Spleen (tissue), 7 donors: ENCODE measurements around the gene HYDIN.

Experiments
- CTCF ChIP-seq, 11 experiments: fragments of 200-600 bp in 7 of 11; fragments of 450-650 bp in 4 of 11; sonication (generic) in 4 of 11; IDR thresholded peaks in 8 of 11; conservative IDR thresholded peaks in 3 of 11; 1 replicate in 7 of 11; 2 replicates in 4 of 11; pipeline versions ENCODE4 v1.4.0 to v1.8.0; 2016 to 2021; ENCODE audit warnings: antibody characterized with exemption in 11 of 11, inconsistent platforms in 4 of 11, mild to moderate bottlenecking in 1 of 11
- POLR2A ChIP-seq, 3 donors: fragments of 450-650 bp; IDR thresholded peaks; one replicate each; pipeline ENCODE4 v1.5.1; 2017; ENCODE audit warnings: antibody characterized with exemption in 3 of 3, mild to moderate bottlenecking in 1 of 3
- POLR2AphosphoS5 ChIP-seq, 3 donors: sonication (generic); formaldehyde crosslinking; IDR thresholded peaks; one replicate each; pipeline ENCODE4 v1.5.1; 2017; ENCODE audit warnings: antibody characterized with exemption in 3 of 3
- donor health status: DM: no; HTN: no; CAD: no; lungs with moderate emphysema.
- donor health status: DM: no; HTN: no; CAD: no.
- donor health status: DM: no; HTN: no; CAD: no.

DNA sequence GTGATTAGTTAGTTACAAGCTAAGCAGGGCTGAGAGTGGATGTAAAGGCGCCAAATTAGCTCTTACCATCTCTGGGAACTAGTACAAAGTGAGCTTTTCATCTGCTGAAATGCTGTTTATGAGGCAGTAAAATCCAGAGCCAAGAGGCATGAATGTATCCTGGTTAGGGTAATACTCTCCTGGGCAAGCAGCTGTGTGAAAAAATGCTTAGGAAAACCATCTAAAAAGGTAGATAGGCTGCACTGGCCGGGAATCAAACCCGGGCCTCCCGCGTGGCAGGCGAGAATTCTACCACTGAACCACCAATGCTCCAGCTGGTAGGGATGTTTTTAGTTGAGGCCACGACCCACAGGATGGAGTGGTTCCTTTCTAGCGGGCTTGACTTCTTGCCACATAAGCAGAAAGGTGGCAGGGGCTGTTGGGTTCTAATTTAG is 452.5 kb downstream of the HYDIN start:
- TF ChIP-seq CTCF (IDR thresholded peaks at IDR 0.05 in 8 of 11, conservative IDR thresholded peaks at IDR 0.05 in 3 of 11): no peak
- no peak for TF ChIP-seq POLR2A (IDR thresholded peaks at IDR 0.05)
- no peak for TF ChIP-seq POLR2AphosphoS5 (IDR thresholded peaks at IDR 0.05)
